GM12892 (cell line): ENCODE measurements around the gene LCN12.

Experiments
- POLR2A ChIP-seq: IDR thresholded peaks from 2 replicates; pipeline ENCODE4 v1.6.1; 2011; ENCODE audit warnings: low read depth, low read length, control low read depth
- POLR2AphosphoS5 ChIP-seq: IDR thresholded peaks from 2 replicates; pipeline ENCODE4 v1.6.1; 2011; ENCODE audit warnings: low read depth, low read length, control low read depth
- TAF1 ChIP-seq: IDR thresholded peaks from 2 replicates; pipeline ENCODE4 v1.6.1; 2011; ENCODE audit warnings: low read depth, mild to moderate bottlenecking, control low read depth, low read length, borderline replicate concordance

- TF ChIP-seq POLR2A (no peak), TAF1 (no peak), POLR2AphosphoS5 (no peak)
Observed at GRCh38 chr9:136975644-136976043, 23.6 kb downstream of the LCN12 start.
